Measurements from ENCODE around the gene VANGL1. TPM values are rescaled to one million over a fixed set of nuclear protein-coding genes. Genes with fewer than 3 reads are reported as not detected.

Gene VANGL1
- total and polyA plus RNA-seq, 4 donors = 2.5 to 6.8 (median 3.5) TPM

DNA sequence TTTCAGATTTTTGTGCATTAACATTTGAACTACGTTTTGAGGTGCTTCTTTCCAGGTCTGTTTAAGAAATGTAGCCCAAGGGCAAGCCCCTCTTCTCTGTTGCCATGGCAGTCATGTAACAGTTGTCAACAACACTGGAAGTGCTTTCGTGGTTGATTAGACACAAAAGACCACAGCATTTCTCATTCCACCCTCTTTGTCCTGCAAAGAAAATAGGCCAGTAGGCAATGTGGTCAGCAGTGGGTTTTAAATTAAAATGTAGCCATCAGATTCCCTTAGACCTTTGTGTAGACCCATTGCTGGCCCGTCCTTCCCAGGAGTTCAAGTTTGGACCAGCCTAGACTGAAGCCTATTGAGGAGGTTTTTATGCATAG, 35.4 kb downstream of the VANGL1 start:
- Histone ChIP-seq H3K9ac (ENCODE audit: low read depth in 1 of 2, low read length in 2 of 2) (no peak overlapping the region), H3K4me1 (ENCODE audit: control insufficient read depth in 4 of 4, insufficient read depth in 4 of 4, low read length in 3 of 4) (no peaks in the 10 kb centered on the region), H3K27ac (ENCODE audit: low read depth in 1 of 2, low read length in 2 of 2) (no peak overlapping the region), H3K9me3 (ENCODE audit: control insufficient read depth in 4 of 4, low read length in 3 of 4) (no peaks in the 10 kb centered on the region), H3K36me3 (ENCODE audit: control insufficient read depth in 4 of 4, insufficient read depth in 3 of 4, low read depth in 1 of 4, low read length in 3 of 4) (peaks cover 0 to 3% (median 0%) of the 10 kb centered on the region in 4 donors), H3K27me3 (ENCODE audit: control insufficient read depth in 4 of 4, insufficient read depth in 4 of 4, low read length in 3 of 4) (no peaks in the 10 kb centered on the region), H3K4me3 (ENCODE audit: low read depth in 1 of 3, low read length in 3 of 3) (no peak overlapping the region)
- DNase-seq (ENCODE audit: low spot score) = no peak
- no peak for TF ChIP-seq NR2F2 (IDR thresholded peaks at IDR 0.05)
- TF ChIP-seq YY1 (IDR thresholded peaks at IDR 0.05) = no peak
- TF ChIP-seq HNF4A (conservative IDR thresholded peaks at IDR 0.05) = no peak
- TF ChIP-seq GABPA (IDR thresholded peaks at IDR 0.05 in 1 of 2, conservative IDR thresholded peaks at IDR 0.05 in 1 of 2) = no peak
- TF ChIP-seq ZBTB33 (IDR thresholded peaks at IDR 0.05) = no peak
- no peak for TF ChIP-seq FOXA2 (IDR thresholded peaks at IDR 0.05)
- no peak for TF ChIP-seq RXRA (IDR thresholded peaks at IDR 0.05)
- TF ChIP-seq ATF3 (IDR thresholded peaks at IDR 0.05) = no peak
- 85% methylated on average over 3 of the region's 3 CpGs for WGBS

- Histone ChIP-seq H3K27ac (ENCODE audit: low read depth in 1 of 2, low read length in 2 of 2) (no peak overlapping the region), H3K9me3 (ENCODE audit: control insufficient read depth in 4 of 4, low read length in 3 of 4) (no peaks in the 10 kb centered on the region), H3K9ac (ENCODE audit: low read depth in 1 of 2, low read length in 2 of 2) (no peak overlapping the region), H3K27me3 (ENCODE audit: control insufficient read depth in 4 of 4, insufficient read depth in 4 of 4, low read length in 3 of 4) (no peaks in the 10 kb centered on the region), H3K36me3 (ENCODE audit: control insufficient read depth in 4 of 4, insufficient read depth in 3 of 4, low read depth in 1 of 4, low read length in 3 of 4) (peaks cover 0 to 5% (median under 1%) of the 10 kb centered on the region in 4 donors), H3K4me1 (ENCODE audit: control insufficient read depth in 4 of 4, insufficient read depth in 4 of 4, low read length in 3 of 4) (no peaks in the 10 kb centered on the region), H3K4me3 (ENCODE audit: low read depth in 1 of 3, low read length in 3 of 3) (no peak overlapping the region)
- TF ChIP-seq FOXA1 (IDR thresholded peaks at IDR 0.05) (no peak), CTCF (IDR thresholded peaks at IDR 0.05; ENCODE audit: low read depth, low read length, missing input control) (no peak), EGR1 (IDR thresholded peaks at IDR 0.05; ENCODE audit: low read depth in 2 of 2) (no peak), FOXA2 (IDR thresholded peaks at IDR 0.05) (no peak), RXRA (IDR thresholded peaks at IDR 0.05) (no peak), TAF1 (conservative IDR thresholded peaks at IDR 0.05) (no peak), REST (IDR thresholded peaks at IDR 0.05) (no peak), ZBTB33 (IDR thresholded peaks at IDR 0.05) (no peak)
- 100% methylated on average over 1 of the region's 1 CpG for WGBS
- DNase-seq (ENCODE audit: low spot score) = no peak
These were observed 35.8 kb downstream of the VANGL1 start for GRCh38 chr1:115677565-115677964.

Measured in liver (tissue), 9 donors.